ENCODE measurements around the gene GPC1. TPM values are rescaled to one million over a fixed set of nuclear protein-coding genes. Genes with fewer than 3 reads are reported as not detected.

GPC1 gene
- total and polyA plus RNA-seq, 2 donors (not counting 1 experiment from before 2014, with no cell fraction given) = 1.2 to 3.3 TPM

DNA sequence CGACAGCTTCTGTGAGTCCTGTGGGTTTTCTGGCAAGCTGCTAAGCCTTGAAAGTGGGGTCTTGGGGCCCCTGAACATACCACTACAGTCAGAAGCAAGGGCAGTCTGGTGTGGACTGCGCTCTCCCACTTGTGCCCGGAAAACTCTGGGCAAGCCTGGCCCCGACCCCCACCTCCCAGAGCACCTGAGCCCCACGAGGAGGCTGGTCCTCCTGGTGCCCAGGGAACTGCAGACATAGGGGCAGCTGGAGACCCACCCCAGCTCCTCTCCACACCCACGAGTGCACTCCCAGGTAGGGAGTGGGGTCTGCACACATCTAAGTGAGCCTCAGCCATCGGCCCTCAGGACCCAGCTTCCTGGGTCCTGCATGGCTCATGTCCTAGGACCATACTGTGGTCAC is 16.2 kb upstream of the GPC1 start:
- ATAC-seq (ENCODE audit: low read depth) = no peak
- no peaks in the 10 kb centered on the region for H3K9me3 Mint-ChIP-seq (ENCODE audit: insufficient read depth)
- intact Hi-C loops (cut with micrococcal nuclease) = no loop called here
- TF ChIP-seq, protein P1, sequence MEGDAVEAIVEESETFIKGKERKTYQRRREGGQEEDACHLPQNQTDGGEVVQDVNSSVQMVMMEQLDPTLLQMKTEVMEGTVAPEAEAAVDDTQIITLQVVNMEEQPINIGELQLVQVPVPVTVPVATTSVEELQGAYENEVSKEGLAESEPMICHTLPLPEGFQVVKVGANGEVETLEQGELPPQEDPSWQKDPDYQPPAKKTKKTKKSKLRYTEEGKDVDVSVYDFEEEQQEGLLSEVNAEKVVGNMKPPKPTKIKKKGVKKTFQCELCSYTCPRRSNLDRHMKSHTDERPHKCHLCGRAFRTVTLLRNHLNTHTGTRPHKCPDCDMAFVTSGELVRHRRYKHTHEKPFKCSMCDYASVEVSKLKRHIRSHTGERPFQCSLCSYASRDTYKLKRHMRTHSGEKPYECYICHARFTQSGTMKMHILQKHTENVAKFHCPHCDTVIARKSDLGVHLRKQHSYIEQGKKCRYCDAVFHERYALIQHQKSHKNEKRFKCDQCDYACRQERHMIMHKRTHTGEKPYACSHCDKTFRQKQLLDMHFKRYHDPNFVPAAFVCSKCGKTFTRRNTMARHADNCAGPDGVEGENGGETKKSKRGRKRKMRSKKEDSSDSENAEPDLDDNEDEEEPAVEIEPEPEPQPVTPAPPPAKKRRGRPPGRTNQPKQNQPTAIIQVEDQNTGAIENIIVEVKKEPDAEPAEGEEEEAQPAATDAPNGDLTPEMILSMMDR (IDR thresholded peaks at IDR 0.05) = no peak
- no peak for TF ChIP-seq EZH2 (IDR thresholded peaks at IDR 0.05; ENCODE audit: borderline replicate concordance, insufficient read depth, low read depth, low read length, poor library complexity, severe bottlenecking)
- H3K27me3 Mint-ChIP-seq = no peaks in the 10 kb centered on the region
- peaks cover 0 to 46% (median 22%) of the 10 kb centered on the region in 3 donors for H3K9me3 ChIP-seq (ENCODE audit: control extremely low read depth in 1 of 3, control insufficient read depth in 2 of 3, insufficient read depth in 1 of 3, low read length in 2 of 3)
- no peak overlapping the region for H3K4me3 ChIP-seq (ENCODE audit: control extremely low read depth in 1 of 5, extremely low read depth in 1 of 5, insufficient read depth in 1 of 5, low read depth in 2 of 5, low read length in 4 of 5)
- H2AFZ ChIP-seq (ENCODE audit: insufficient read depth, low read depth, low read length, poor library complexity, severe bottlenecking) = no peak overlapping the region
- POLR2A ChIA-PET = no interaction called here
- no peaks in the 10 kb centered on the region for H3K4me1 Mint-ChIP-seq
- H3K27me3 ChIP-seq (replicated peaks in 1 of 4; ENCODE audit: control extremely low read depth in 1 of 4, control insufficient read depth in 3 of 4, insufficient read depth in 4 of 4, low read length in 3 of 4) = peaks cover 0 to 7% (median 0%) of the 10 kb centered on the region in 4 experiments
- DNase-seq = no peak
- no peaks in the 10 kb centered on the region for H3K36me3 ChIP-seq (replicated peaks in 1 of 2; ENCODE audit: control extremely low read depth in 1 of 2, control insufficient read depth in 1 of 2, extremely low read depth in 1 of 2, insufficient read depth in 2 of 2, low read length in 1 of 2)
- no peak overlapping the region for H3K4me2 ChIP-seq (replicated peaks; ENCODE audit: low read depth, low read length, poor library complexity, severe bottlenecking)
- no peak overlapping the region for H3K27ac Mint-ChIP-seq
- CTCF ChIA-PET = interaction anchor here (0.7 kb wide), 1 partner anchor 276 kb away, joined by 3 read pairs; no protein-coding TSS in a partner anchor
- H3K9ac ChIP-seq (ENCODE audit: low read length) = no peak overlapping the region
- no peak overlapping the region for H3K27ac ChIP-seq (ENCODE audit: low read length in 2 of 2)
- H3K4me1 ChIP-seq (ENCODE audit: control insufficient read depth in 2 of 2, insufficient read depth in 2 of 2, low read length in 2 of 2) = no peaks in the 10 kb centered on the region
- WGBS (ENCODE audit: insufficient coverage) = 88% methylated on average over 7 of the region's 7 CpGs
- no peaks in the 10 kb centered on the region for H3K79me2 ChIP-seq (ENCODE audit: control insufficient read depth, insufficient read depth, low read length)
- no peaks in the 10 kb centered on the region for H4K20me1 ChIP-seq (ENCODE audit: control insufficient read depth, insufficient read depth, low read length, poor library complexity, severe bottlenecking)
- H3K4me3 Mint-ChIP-seq = no peak overlapping the region

DNA sequence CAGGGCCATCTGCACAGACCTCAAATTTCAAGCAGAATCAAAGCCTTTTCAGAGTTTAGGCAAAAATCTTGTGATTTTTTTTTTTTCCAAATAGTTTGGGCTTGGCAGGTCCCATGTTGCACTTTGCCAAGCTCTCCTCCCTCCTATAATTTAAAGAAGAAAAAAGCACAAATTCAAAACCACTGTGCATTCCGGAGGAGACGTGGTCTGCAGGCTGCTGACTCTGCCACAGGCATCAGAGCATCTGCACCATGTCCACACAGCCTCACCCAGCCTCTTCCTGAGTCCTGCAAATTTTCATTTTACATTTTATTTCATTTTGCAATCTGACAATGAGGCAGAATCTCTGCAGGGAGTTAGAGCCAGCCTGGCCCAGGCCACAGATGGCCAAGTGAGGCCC is 15.7 kb upstream of the GPC1 start:
- ATAC-seq (ENCODE audit: low read depth) = no peak
- no peak overlapping the region for H3K27ac Mint-ChIP-seq

More for the DNA sequence above, 15.7 kb upstream of the GPC1 start:
- ChIA-PET CTCF (interaction anchor here (0.7 kb wide), 1 partner anchor 277 kb away, joined by 3 read pairs; no protein-coding TSS in a partner anchor), POLR2A (no interaction called here)
- no peaks in the 10 kb centered on the region for H3K79me2 ChIP-seq (ENCODE audit: control insufficient read depth, insufficient read depth, low read length)
- H3K27ac ChIP-seq (ENCODE audit: low read length in 2 of 2) = no peak overlapping the region
- H3K9ac ChIP-seq (ENCODE audit: low read length) = no peak overlapping the region
- intact Hi-C loops (cut with micrococcal nuclease) = no loop called here
- no peak for DNase-seq
- no peak overlapping the region for H3K4me3 Mint-ChIP-seq
- H3K4me1 ChIP-seq (ENCODE audit: control insufficient read depth in 2 of 2, insufficient read depth in 2 of 2, low read length in 2 of 2) = no peaks in the 10 kb centered on the region
- H2AFZ ChIP-seq (ENCODE audit: insufficient read depth, low read depth, low read length, poor library complexity, severe bottlenecking) = no peak overlapping the region
- no peaks in the 10 kb centered on the region for H3K36me3 ChIP-seq (replicated peaks in 1 of 2; ENCODE audit: control extremely low read depth in 1 of 2, control insufficient read depth in 1 of 2, extremely low read depth in 1 of 2, insufficient read depth in 2 of 2, low read length in 1 of 2)
- H3K4me3 ChIP-seq (ENCODE audit: control extremely low read depth in 1 of 5, extremely low read depth in 1 of 5, insufficient read depth in 1 of 5, low read depth in 2 of 5, low read length in 4 of 5) = no peak overlapping the region
- TF ChIP-seq, protein P1 (IDR thresholded peaks at IDR 0.05) = no peak
- no peak for TF ChIP-seq EZH2 (IDR thresholded peaks at IDR 0.05; ENCODE audit: borderline replicate concordance, insufficient read depth, low read depth, low read length, poor library complexity, severe bottlenecking)
- H3K9me3 Mint-ChIP-seq (ENCODE audit: insufficient read depth) = no peaks in the 10 kb centered on the region
- WGBS (ENCODE audit: insufficient coverage) = 77% methylated on average over 2 of the region's 2 CpGs
- H3K4me1 Mint-ChIP-seq = no peaks in the 10 kb centered on the region
- H4K20me1 ChIP-seq (ENCODE audit: control insufficient read depth, insufficient read depth, low read length, poor library complexity, severe bottlenecking) = no peaks in the 10 kb centered on the region
- peaks cover 0 to 50% (median 22%) of the 10 kb centered on the region in 3 donors for H3K9me3 ChIP-seq (ENCODE audit: control extremely low read depth in 1 of 3, control insufficient read depth in 2 of 3, insufficient read depth in 1 of 3, low read length in 2 of 3)
- H3K27me3 Mint-ChIP-seq = no peaks in the 10 kb centered on the region
- peaks cover 0 to 7% (median 0%) of the 10 kb centered on the region in 4 experiments for H3K27me3 ChIP-seq (replicated peaks in 1 of 4; ENCODE audit: control extremely low read depth in 1 of 4, control insufficient read depth in 3 of 4, insufficient read depth in 4 of 4, low read length in 3 of 4)
- no peak overlapping the region for H3K4me2 ChIP-seq (replicated peaks; ENCODE audit: low read depth, low read length, poor library complexity, severe bottlenecking)
